GM12878 (cell line): ENCODE measurements around the gene ACVR1C. TPM values are rescaled to one million over a fixed set of nuclear protein-coding genes. Genes with fewer than 3 reads are reported as not detected.

Experiments used
- ATAC-seq: fragments of 200-7000 bp; cut with Tn5 transposase; 3 replicates; pipeline ENCODE4 v1.9.1; 2020; ENCODE audit warnings: mild to moderate bottlenecking, moderate library complexity
- BruUV-seq: library from RNA; stranded (reverse); fragments of 400-500 nt; replicated peaks from 2 replicates; lab custom pipeline; 2021; lab: Mats Ljungman, UMichigan
- CTCF ChIA-PET: fragments of 300-600 bp; sonication (Branson Sonifier 250); formaldehyde crosslinking; extraction: SDS; loops from one replicate; lab custom pipeline; 2021; ENCODE audit warnings: inconsistent platforms; lab: Yijun Ruan, JAX
- POLR2A ChIA-PET: fragments of 350-600 bp; formaldehyde crosslinking; extraction: SDS; loops from one replicate; lab custom pipeline; 2021; ENCODE audit warnings: inconsistent platforms; lab: Charles Lee
- RAD21 ChIA-PET: fragments of 300-600 bp; sonication (Branson Sonifier 250); formaldehyde crosslinking; loops from one replicate; lab custom pipeline; 2023; ENCODE audit warnings: antibody characterized with exemption; ENCODE audit not compliant: unreplicated experiment; lab: Charles Lee
- SMC1A ChIA-PET: fragments of 300-600 bp; sonication (Branson Sonifier 250); formaldehyde crosslinking; loops from one replicate; lab custom pipeline; 2023; ENCODE audit not compliant: unreplicated experiment, uncharacterized antibody; lab: Charles Lee
- DNase-seq: peaks from one replicate; pipeline ENCODE4 v3.0.0-alpha.2; 2011; ENCODE audit warnings: low read depth, low spot score
- FAIRE-seq: peaks from 3 replicates; lab custom pipeline; 2011; peaks lifted over from hg19 to GRCh38; lab: Jason Lieb, UNC
- H2AFZ ChIP-seq: 2 replicates; pipeline ENCODE4 v1.6.0; 2011; ENCODE audit warnings: low read depth, low read length, control low read depth; ENCODE audit not compliant: control insufficient read depth
- H3K27ac ChIP-seq: 2 replicates; pipeline ENCODE4 v1.5.1; 2011; ENCODE audit warnings: control low read depth; ENCODE audit not compliant: control insufficient read depth, insufficient read depth
- H3K27me3 ChIP-seq, 2 experiments: replicated peaks in 1 of 2; 2 replicates each; pipeline versions ENCODE4 v1.6.0 to v1.6.1; 2011; ENCODE audit warnings: low read length in 1 of 2; ENCODE audit not compliant: control insufficient read depth in 2 of 2, insufficient read depth in 2 of 2
- H3K36me3 ChIP-seq, 2 experiments: 2 replicates each; pipeline ENCODE4 v1.5.1; 2011; ENCODE audit warnings: low read length in 1 of 2; ENCODE audit not compliant: control insufficient read depth in 2 of 2, insufficient read depth in 2 of 2
- H3K4me1 ChIP-seq: 2 replicates; pipeline ENCODE4 v1.6.1; 2011; ENCODE audit warnings: mild to moderate bottlenecking, low read length, moderate library complexity, mixed read lengths; ENCODE audit not compliant: control insufficient read depth, insufficient read depth
- H3K4me2 ChIP-seq: 2 replicates; pipeline ENCODE4 v1.6.0; 2011; ENCODE audit warnings: control low read depth; ENCODE audit not compliant: control insufficient read depth, insufficient read depth
- H3K4me3 ChIP-seq: fragments of 200-600 bp; sonication (generic); 2 replicates; pipeline ENCODE4 v1.5.1; 2016
- H3K79me2 ChIP-seq: 2 replicates; pipeline ENCODE4 v1.6.0; 2011; ENCODE audit warnings: low read length; ENCODE audit not compliant: control insufficient read depth, insufficient read depth
- H3K9ac ChIP-seq: 2 replicates; pipeline ENCODE4 v1.8.0; 2011; ENCODE audit warnings: low read length, control low read depth, mixed read lengths; ENCODE audit not compliant: control insufficient read depth, insufficient read depth
- H3K9me3 ChIP-seq: replicated peaks from 3 replicates; pipeline ENCODE4 v1.5.1; 2011; ENCODE audit warnings: mild to moderate bottlenecking, low read length; ENCODE audit not compliant: control insufficient read depth, insufficient read depth
- H4K20me1 ChIP-seq: 2 replicates; pipeline ENCODE4 v1.6.0; 2011; ENCODE audit not compliant: control insufficient read depth, insufficient read depth
- CUX1 ChIP-seq: IDR thresholded peaks from 2 replicates; pipeline ENCODE4 v1.6.1; 2012; ENCODE audit warnings: improper control_type of control experiment, low read depth, low read length; ENCODE audit not compliant: insufficient replicate concordance
- ZNF217 ChIP-seq: fragments of 450-650 bp; IDR thresholded peaks from 2 replicates; pipeline ENCODE4 v1.6.1; 2017; ENCODE audit warnings: antibody characterized with exemption, mild to moderate bottlenecking
- WGBS: methylation state at CpG from one replicate; pipeline ENCODE4 v1.1.6; 2016; ENCODE audit warnings: low lambda C conversion rate; ENCODE audit not compliant: insufficient replicate concordance, insufficient coverage; ENCODE audit errors: missing lambda C conversion rate; 5-methylcytosine and 5-hydroxymethylcytosine counted together
- in situ Hi-C: fragments of 300-500 bp; cut with MboI; formaldehyde crosslinking; loops from 9 replicates; pipeline ENCODE4 v1.14.3; 2018; ENCODE audit warnings: mixed read lengths
- intact Hi-C: fragments of 100-400 bp; cut with micrococcal nuclease; formaldehyde crosslinking; loops from one replicate; pipeline ENCODE4 v1.14.2; 2022; ENCODE audit not compliant: unreplicated experiment
- polyA plus RNA-seq, 11 experiments: library from polyadenylated mRNA; depleted of rRNA in 4 of 11; unstranded in 6 of 11; stranded (reverse) in 5 of 11; fragments of >200 nt; fragmentation: Nextera tagmentation in 4 of 11; fragmentation: Illumina TruSeq in 1 of 11; extraction: Ambion mirVana in 4 of 11; extraction: Trizol in 1 of 11; gene quantifications; 1 replicate in 1 of 11; 2 replicates in 10 of 11; pipeline versions ENCODE4 v1.2.1 to v1.2.3, GENCODE V29; 2011 to 2016; ENCODE audit warnings: inconsistent platforms in 2 of 11, missing spikeins in 2 of 11, low read depth in 1 of 11
- total RNA-seq, 4 experiments: library from RNA; depleted of rRNA in 3 of 4; stranded (reverse); fragments of >200 nt in 3 of 4; fragmentation: Illumina TruSeq in 1 of 4; extraction: Trizol in 1 of 4; gene quantifications; 2 replicates each; pipeline versions ENCODE4 v1.2.1 to v1.2.3, GENCODE V29; 2013 to 2021

The ACVR1C gene
- total and polyA plus RNA-seq, 10 of the 15 experiments (the other 5 are each of a cell fraction or from before 2014, with no cell fraction given) = not detected

- H4K20me1 ChIP-seq = no peaks in the 10 kb centered on the region
- in situ Hi-C loops = no loop called here
- H3K36me3 ChIP-seq = no peaks in the 10 kb centered on the region
- intact Hi-C loops = no loop called here
- 40% methylated on average over 1 of the region's 1 CpG for WGBS
- CTCF ChIA-PET = interaction anchor here (0.5 kb wide), 1 partner anchor 133 kb away, joined by 3 read pairs; no protein-coding TSS in a partner anchor
- TF ChIP-seq CUX1 (no peak), ZNF217 (no peak)
- no peaks in the 10 kb centered on the region for H3K4me1 ChIP-seq
- POLR2A ChIA-PET = no interaction called here
- SMC1A ChIA-PET = no interaction called here
- no peak overlapping the region for H3K9ac ChIP-seq
- no peaks in the 10 kb centered on the region for H3K79me2 ChIP-seq
- no TSS peak for BruUV-seq
- H3K27me3 ChIP-seq = peaks cover 0 to 1% of the 10 kb centered on the region in 2 experiments; a peak in 1 of 4 replicates
- RAD21 ChIA-PET = no interaction called here
- no peak overlapping the region for H2AFZ ChIP-seq
- H3K9me3 ChIP-seq = no peaks in the 10 kb centered on the region
- H3K27ac ChIP-seq = no peak overlapping the region
- ATAC-seq (no peak), FAIRE-seq (no peak), DNase-seq (no peak)
- H3K4me2 ChIP-seq = no peak overlapping the region
- no peak overlapping the region for H3K4me3 ChIP-seq
These were observed 33.7 kb upstream of the ACVR1C start for GRCh38 chr2:157662401-157662800.
